ENCODE data around the gene SPDYE11.
"Not testable (repeated sequence)": the region's sequence is repeated elsewhere in the genome, so short reads cannot be mapped to it uniquely, and the experiment has no call there.

Gene SPDYE11

GRCh38 chr7:73057811-73058210 is at the start of gene SPDYE11:
TSS of gene SPDYE11 (minus strand) at chr7:73057911. CDS start at chr7:73056111, 1,800 bp downstream.
- DNase-seq (ENCODE audit: low read depth); H3K4me3 ChIP-seq (replicated peaks; ENCODE audit: low read depth, low read length): not testable (repeated sequence)

DNA sequence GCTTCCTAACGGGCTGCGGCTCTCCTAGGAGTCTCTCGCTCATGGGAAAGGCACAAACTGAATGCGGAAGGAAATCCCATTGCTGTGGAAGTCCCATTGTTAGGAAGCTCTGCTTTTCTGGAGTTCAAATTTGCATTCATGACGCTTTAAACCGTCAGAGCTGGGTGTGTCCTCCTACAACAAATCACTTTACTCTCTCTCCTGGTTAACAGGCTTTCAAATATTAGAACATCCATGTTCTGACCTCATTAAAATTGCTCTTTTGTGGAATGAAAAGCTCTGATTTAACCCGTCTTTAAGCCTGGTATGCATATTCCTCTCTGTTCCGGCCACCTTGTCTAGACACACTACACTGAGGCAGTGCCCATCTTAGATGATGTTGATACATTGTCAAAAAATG is 28.2 kb upstream of the SPDYE11 start, which contains the start of gene SPDYE9:
TSS of gene SPDYE9 (minus strand) at position 101 of the 400 bp plus-strand sequence. CDS start 1,800 bp downstream, outside the sequence.
- not testable (repeated sequence) for H3K4me3 ChIP-seq (replicated peaks; ENCODE audit: low read depth, low read length); DNase-seq (ENCODE audit: low read depth)

- not testable (repeated sequence) for H3K4me3 ChIP-seq (replicated peaks; ENCODE audit: low read depth, low read length); DNase-seq (ENCODE audit: low read depth)
These were observed 28.0 kb downstream of the SPDYE11 start, which contains the start of gene SPDYE8 for GRCh38 chr7:73029666-73030065. TSS of gene SPDYE8 (minus strand) at chr7:73029766. CDS start at chr7:73027966, 1,800 bp downstream.

- peak; percentile 0 for DNase-seq (ENCODE audit: low read depth)
- H3K4me3 ChIP-seq (replicated peaks; ENCODE audit: low read depth, low read length): peak overlapping the region; percentile 53
These were observed 51.2 kb downstream of the SPDYE11 start for GRCh38 chr7:73006491-73006890.

GRCh38 chr7:73005693-73006447 is 51.8 kb downstream of the SPDYE11 start:
- H3K4me3 ChIP-seq (replicated peaks; ENCODE audit: low read depth, low read length): peak overlapping the region; percentile 64
- peak; percentile 82 for DNase-seq (ENCODE audit: low read depth)

DNA sequence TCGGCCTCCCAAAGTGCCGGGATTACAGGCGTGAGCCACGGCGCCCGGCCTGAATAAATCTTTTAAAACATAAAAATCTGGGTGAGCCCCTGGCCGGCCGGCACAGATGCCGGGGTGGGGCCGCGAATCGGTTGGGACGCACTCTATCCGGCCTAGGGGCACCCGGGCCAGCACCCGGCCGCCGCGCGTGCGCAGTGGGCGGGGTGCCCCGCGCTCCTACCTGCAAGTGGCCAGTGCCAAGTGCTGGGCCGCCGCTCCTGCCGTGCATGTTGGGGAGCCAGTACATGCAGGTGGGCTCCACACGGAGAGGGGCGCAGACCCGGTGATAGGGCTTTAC is 52.4 kb downstream of the SPDYE11 start:
- peak overlapping the region; percentile 64 for H3K4me3 ChIP-seq (replicated peaks; ENCODE audit: low read depth, low read length)
- DNase-seq (ENCODE audit: low read depth): not testable (repeated sequence)

- not testable (repeated sequence) for H3K4me3 ChIP-seq (replicated peaks; ENCODE audit: low read depth, low read length); DNase-seq (ENCODE audit: low read depth)
These were observed 59.7 kb downstream of the SPDYE11 start for GRCh38 chr7:72997887-72998468.

Measured in fibroblast of pulmonary artery (primary cell).